DND-41 (cell line): ENCODE data around the gene GRIK4.

Source experiments
- CTCF ChIP-seq: IDR thresholded peaks from 2 replicates; pipeline ENCODE4 v1.5.1; 2012; ENCODE audit warnings: borderline replicate concordance, low read length, moderate library complexity, mild to moderate bottlenecking; ENCODE audit not compliant: poor library complexity, severe bottlenecking; ENCODE audit errors: extremely low read depth
- EZH2 ChIP-seq: IDR thresholded peaks from 3 replicates; pipeline ENCODE4 v1.6.1; 2012; ENCODE audit warnings: borderline replicate concordance, low read depth, mild to moderate bottlenecking, moderate library complexity, low read length, inconsistent platforms; ENCODE audit not compliant: severe bottlenecking

DNA sequence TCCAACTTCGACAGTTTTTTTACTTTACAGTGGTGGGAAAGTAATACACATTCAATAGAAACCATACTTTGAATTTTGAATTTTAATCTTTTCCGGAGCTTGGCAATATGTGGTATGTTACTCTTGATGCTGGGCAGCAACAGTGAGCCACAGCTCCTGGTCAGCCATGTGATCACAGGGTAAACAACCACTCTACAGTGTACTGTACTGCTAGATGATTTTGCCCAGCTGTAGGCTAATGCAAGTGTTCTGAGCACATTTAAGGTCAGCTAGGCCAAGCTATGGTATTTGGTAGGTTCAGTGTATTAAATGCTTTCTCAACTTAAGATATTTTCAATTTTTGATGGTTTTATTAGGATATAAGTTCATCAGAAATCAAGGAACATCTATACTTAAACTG, 48.7 kb upstream of the GRIK4 start:
- TF ChIP-seq CTCF (no peak), EZH2 (no peak)
